K562 (cell line): ENCODE data around the gene HIVEP3. TPM values are rescaled to one million over a fixed set of nuclear protein-coding genes. Genes with fewer than 3 reads are reported as not detected.

Experiments used
- ARID1B ChIP-seq: fragments of 450-650 bp; IDR thresholded peaks from 2 replicates; pipeline ENCODE4 v1.6.1; 2016; ENCODE audit warnings: antibody characterized with exemption, mild to moderate bottlenecking, inconsistent platforms
- CAMTA2 ChIP-seq: fragments of 250-450 bp; sonication (Bioruptor Pico); conservative IDR thresholded peaks from 2 replicates; pipeline ENCODE4 v1.5.1; 2022
- CBX1 ChIP-seq: sonication (generic); IDR thresholded peaks from 2 replicates; pipeline ENCODE4 v1.6.1; 2016; ENCODE audit warnings: antibody characterized with exemption, low read depth, mild to moderate bottlenecking
- CREBBP ChIP-seq: IDR thresholded peaks from one replicate; pipeline ENCODE4 v1.6.1; 2012; ENCODE audit warnings: low read depth, mild to moderate bottlenecking, control low read depth, inconsistent platforms, low read length
- CSDE1 ChIP-seq, 2 experiments: fragments of 450-650 bp; IDR thresholded peaks; 2 replicates each; pipeline ENCODE4 v1.6.1; 2016; ENCODE audit warnings: mild to moderate bottlenecking in 1 of 2
- E2F8 ChIP-seq: fragments of 450-650 bp; IDR thresholded peaks from 2 replicates; pipeline ENCODE4 v1.7.1; 2018; ENCODE audit warnings: mild to moderate bottlenecking, low read depth; ENCODE audit not compliant: partially characterized antibody
- ESRRA ChIP-seq: fragments of 450-650 bp; IDR thresholded peaks from 2 replicates; pipeline ENCODE4 v1.6.1; 2014; ENCODE audit warnings: low read depth, mild to moderate bottlenecking, moderate library complexity, borderline replicate concordance
- IFI16 ChIP-seq: fragments of 250-450 bp; sonication (Bioruptor Pico); IDR thresholded peaks from 2 replicates; pipeline ENCODE4 v2.1.2; 2022; ENCODE audit warnings: mild to moderate bottlenecking, inconsistent platforms
- MCM3 ChIP-seq: fragments of 450-650 bp; IDR thresholded peaks from 2 replicates; pipeline ENCODE4 v1.6.1; 2016
- MTA1 ChIP-seq: fragments of 450-650 bp; IDR thresholded peaks from 2 replicates; pipeline ENCODE4 v1.6.1; 2017; ENCODE audit warnings: borderline replicate concordance
- NFXL1 ChIP-seq: fragments of 450-650 bp; formaldehyde crosslinking; IDR thresholded peaks from 2 replicates; pipeline ENCODE4 v1.4.0; 2021; ENCODE audit warnings: mild to moderate bottlenecking
- NR4A1 ChIP-seq, 2 experiments: fragments of 250-450 bp in 1 of 2; fragments of 450-650 bp in 1 of 2; sonication (Bioruptor Pico) in 1 of 2; IDR thresholded peaks; 2 replicates each; pipeline versions ENCODE4 v1.4.0 to v1.6.1; 2016 to 2020; ENCODE audit warnings: mild to moderate bottlenecking in 2 of 2, missing compliant biosample characterization in 1 of 2, missing genetic modification characterization in 1 of 2, moderate library complexity in 1 of 2
- POLR2G ChIP-seq: fragments of 200-400 bp; formaldehyde crosslinking; IDR thresholded peaks from 2 replicates; pipeline ENCODE4 v1.6.1; 2017; ENCODE audit warnings: low read depth, mild to moderate bottlenecking, antibody characterized with exemption, low read length, moderate library complexity
- RHOXF2B ChIP-seq: fragments of 250-450 bp; sonication (Bioruptor Pico); conservative IDR thresholded peaks from 2 replicates; pipeline ENCODE4 v1.5.1; 2021
- SMAD3 ChIP-seq: fragments of 450-650 bp; formaldehyde crosslinking; conservative IDR thresholded peaks from 2 replicates; pipeline ENCODE4 v1.4.0; 2020; ENCODE audit warnings: mild to moderate bottlenecking
- SMAD4 ChIP-seq: fragments of 250-450 bp; sonication (Bioruptor Pico); conservative IDR thresholded peaks from 2 replicates; pipeline ENCODE4 v1.8.0; 2021; ENCODE audit warnings: inconsistent platforms, mild to moderate bottlenecking, moderate library complexity
- THRAP3 ChIP-seq: fragments of 450-650 bp; IDR thresholded peaks from 2 replicates; pipeline ENCODE4 v1.6.1; 2016; ENCODE audit warnings: mild to moderate bottlenecking, inconsistent platforms, borderline replicate concordance
- XRCC3 ChIP-seq: fragments of 450-650 bp; IDR thresholded peaks from 2 replicates; pipeline ENCODE4 v1.6.1; 2017; ENCODE audit warnings: mild to moderate bottlenecking, moderate library complexity
- XRCC5 ChIP-seq: fragments of 200-400 bp; formaldehyde crosslinking; IDR thresholded peaks from 2 replicates; pipeline ENCODE4 v1.6.1; 2017; ENCODE audit warnings: low read depth, mild to moderate bottlenecking, low read length
- ZBED1 ChIP-seq: IDR thresholded peaks from 2 replicates; pipeline ENCODE4 v1.6.1; 2014
- ZBTB49 ChIP-seq: sonication (generic); formaldehyde crosslinking; IDR thresholded peaks from 2 replicates; pipeline ENCODE4 v1.8.0; 2022; ENCODE audit warnings: missing genetic modification reagents, mild to moderate bottlenecking, borderline replicate concordance
- ZC3H4 ChIP-seq: sonication (generic); formaldehyde crosslinking; IDR thresholded peaks from 2 replicates; pipeline ENCODE4 v1.9.0; 2021; ENCODE audit warnings: missing genetic modification reagents, borderline replicate concordance
- ZC3H8 ChIP-seq: fragments of 450-650 bp; IDR thresholded peaks from 2 replicates; pipeline ENCODE4 v1.6.1; 2017
- ZNF146 ChIP-seq: IDR thresholded peaks from one replicate; pipeline ENCODE4 v1.6.1; 2018; ENCODE audit warnings: missing compliant biosample characterization; ENCODE audit not compliant: unreplicated experiment
- ZNF232 ChIP-seq: sonication (generic); formaldehyde crosslinking; IDR thresholded peaks from 2 replicates; pipeline ENCODE4 v1.8.0; 2022; ENCODE audit warnings: mild to moderate bottlenecking, missing genetic modification reagents
- ZNF696 ChIP-seq: fragments of 250-450 bp; sonication (Bioruptor Pico); conservative IDR thresholded peaks from 2 replicates; pipeline ENCODE4 v1.4.0; 2020; ENCODE audit warnings: mild to moderate bottlenecking, moderate library complexity
- ZNF785 ChIP-seq: fragments of 250-450 bp; sonication (Bioruptor Pico); IDR thresholded peaks from 2 replicates; pipeline ENCODE4 v1.4.0; 2020; ENCODE audit warnings: mild to moderate bottlenecking
- polyA plus RNA-seq, 8 experiments: library from polyadenylated mRNA; depleted of rRNA in 4 of 8; stranded (reverse) in 5 of 8; unstranded in 3 of 8; fragments of >200 nt; fragmentation: Nextera tagmentation in 2 of 8; fragmentation: Illumina TruSeq in 1 of 8; extraction: Ambion mirVana in 2 of 8; extraction: Trizol in 1 of 8; gene quantifications; 2 replicates each; pipeline versions ENCODE4 v1.2.1 to v1.2.3, GENCODE V29; 2011 to 2014; ENCODE audit warnings: inconsistent platforms in 1 of 8, missing spikeins in 1 of 8
- total RNA-seq, 7 experiments: library from RNA; depleted of rRNA in 6 of 7; stranded (reverse); fragments of >200 nt in 6 of 7; fragmentation: Illumina TruSeq in 2 of 7; extraction: Trizol in 2 of 7; gene quantifications; 2 replicates each; pipeline versions ENCODE4 v1.2.1 to v1.2.3, GENCODE V29; 2011 to 2021; ENCODE audit warnings: low replicate concordance in 1 of 7

The HIVEP3 gene
- total and polyA plus RNA-seq, 9 of the 15 experiments (the other 6 are each of a cell fraction or from before 2014, with no cell fraction given): 0.09 to 0.58 (median 0.34) TPM; not detected in 1

DNA sequence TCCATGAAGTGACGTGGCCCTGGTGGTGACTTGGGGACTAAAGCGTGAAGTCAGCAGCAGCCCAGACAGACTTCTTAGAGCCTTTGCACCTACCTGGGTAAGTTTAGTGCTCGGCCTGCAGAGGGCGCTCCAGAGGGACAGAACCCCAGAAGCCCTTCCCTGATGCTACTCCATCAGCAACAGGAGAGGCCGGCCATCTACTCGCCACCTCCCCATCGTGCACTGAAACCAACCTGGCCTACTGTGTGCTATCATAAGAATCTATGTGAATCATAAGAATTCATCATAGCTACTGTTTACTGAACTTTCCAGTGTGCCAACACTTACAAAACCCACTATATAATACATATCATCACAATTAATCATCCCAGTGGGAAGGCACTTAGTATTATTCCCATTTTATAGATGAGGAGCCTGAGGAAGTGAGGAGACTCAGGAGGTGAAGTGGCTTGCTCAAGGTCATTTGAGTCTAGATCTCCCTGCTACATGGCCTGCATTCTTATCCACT lies 426.3 kb downstream of the HIVEP3 start (continued):
- TF ChIP-seq POLR2G (no peak), CSDE1 (IDR thresholded peaks at IDR 0.05) (no peak), ZC3H4 (CRISPR knock-in tag) (no peak), NR4A1 (CRISPR knock-in tag; IDR thresholded peaks at IDR 0.05) (no peak), NR4A1 (tag; IDR thresholded peaks at IDR 0.05) (no peak), IFI16 (CRISPR knock-in tag) (no peak), SMAD4 (no peak), ZNF785 (CRISPR knock-in tag) (no peak), ARID1B (no peak), MTA1 (no peak), ZNF232 (CRISPR knock-in tag) (no peak), ZBTB49 (no peak), CREBBP (no peak), RHOXF2B (CRISPR knock-in tag) (no peak), CBX1 (no peak), SMAD3 (CRISPR knock-in tag) (no peak), XRCC3 (no peak), ZC3H8 (no peak), XRCC5 (0 out of 2 replicates have a peak, but pooled peaks have one; percentile 41), ZNF146 (no peak), NFXL1 (no peak), CAMTA2 (CRISPR knock-in tag) (no peak), E2F8 (no peak), ZNF696 (no peak), THRAP3 (no peak), MCM3 (no peak), ZBED1 (no peak), ESRRA (peak; percentile 33; the same call in 1 of the 2 replicates)
